HL-60 (cell line): Measurements from ENCODE around the gene BBOX1.

ENCODE experiments used
- DNase-seq, 2 experiments: peaks; one replicate each; pipeline ENCODE4 v3.0.0-alpha.2; 2010 to 2020; ENCODE audit warnings: low read depth in 1 of 2, low spot score in 1 of 2
- H3K27ac ChIP-seq: fragments of 250-450 bp; sonication (Bioruptor Pico); replicated peaks from 2 replicates; pipeline ENCODE4 v1.5.1; 2020; ENCODE audit warnings: mild to moderate bottlenecking, moderate library complexity
- H3K27me3 ChIP-seq: fragments of 250-450 bp; sonication (Bioruptor Pico); 2 replicates; pipeline ENCODE4 v1.5.1; 2021; ENCODE audit warnings: mild to moderate bottlenecking, moderate library complexity; ENCODE audit not compliant: insufficient read depth, poor library complexity, severe bottlenecking
- H3K4me3 ChIP-seq: replicated peaks from 2 replicates; pipeline ENCODE4 v1.5.1; 2011; ENCODE audit warnings: mild to moderate bottlenecking, control low read depth, low read length; ENCODE audit not compliant: insufficient read depth
- GABPA ChIP-seq: IDR thresholded peaks from 2 replicates; pipeline ENCODE4 v1.6.1; 2012; ENCODE audit warnings: low read depth
- POLR2AphosphoS5 ChIP-seq: IDR thresholded peaks from 2 replicates; pipeline ENCODE4 v1.6.1; 2012; ENCODE audit warnings: low read depth
- SPI1 ChIP-seq: IDR thresholded peaks from 2 replicates; pipeline ENCODE4 v1.6.1; 2012; ENCODE audit warnings: low read depth, mild to moderate bottlenecking, borderline replicate concordance
- TF ChIP-seq, protein P1 (sequence below): IDR thresholded peaks from one replicate; pipeline ENCODE4 v1.5.1; 2011; ENCODE audit warnings: low read length, control low read depth, inconsistent platforms; ENCODE audit not compliant: insufficient read depth
- TF ChIP-seq, protein P2 (sequence below): IDR thresholded peaks from 2 replicates; pipeline ENCODE4 v1.6.1; 2012; ENCODE audit warnings: low read depth; ENCODE audit not compliant: insufficient replicate concordance

The BBOX1 gene

DNA sequence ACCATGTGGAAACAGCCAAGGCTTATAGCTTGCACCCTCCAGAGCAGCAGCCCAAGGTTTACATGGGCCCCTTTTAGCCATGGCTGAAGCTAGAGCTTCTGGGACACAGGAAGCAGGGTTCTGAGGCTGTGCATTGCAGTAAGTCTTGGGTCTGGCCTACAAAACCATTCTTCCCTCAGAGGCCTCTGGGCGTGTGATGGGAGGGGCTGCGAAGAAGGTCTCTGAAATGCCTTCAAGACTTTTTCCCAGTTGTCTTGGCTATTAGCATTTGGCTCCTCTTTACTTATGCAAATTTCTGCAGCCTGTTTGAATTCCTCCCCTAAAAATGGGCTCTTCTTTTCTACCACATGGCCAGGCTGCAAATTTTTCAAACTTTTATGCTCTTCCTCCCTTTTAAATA lies 109.5 kb downstream of the BBOX1 start:
- H3K27me3 ChIP-seq = no peaks in the 10 kb centered on the region
- H3K27ac ChIP-seq = no peak overlapping the region
- no peak overlapping the region for H3K4me3 ChIP-seq
- no peak for TF ChIP-seq POLR2AphosphoS5
- no peak for TF ChIP-seq GABPA
- TF ChIP-seq, protein P1, sequence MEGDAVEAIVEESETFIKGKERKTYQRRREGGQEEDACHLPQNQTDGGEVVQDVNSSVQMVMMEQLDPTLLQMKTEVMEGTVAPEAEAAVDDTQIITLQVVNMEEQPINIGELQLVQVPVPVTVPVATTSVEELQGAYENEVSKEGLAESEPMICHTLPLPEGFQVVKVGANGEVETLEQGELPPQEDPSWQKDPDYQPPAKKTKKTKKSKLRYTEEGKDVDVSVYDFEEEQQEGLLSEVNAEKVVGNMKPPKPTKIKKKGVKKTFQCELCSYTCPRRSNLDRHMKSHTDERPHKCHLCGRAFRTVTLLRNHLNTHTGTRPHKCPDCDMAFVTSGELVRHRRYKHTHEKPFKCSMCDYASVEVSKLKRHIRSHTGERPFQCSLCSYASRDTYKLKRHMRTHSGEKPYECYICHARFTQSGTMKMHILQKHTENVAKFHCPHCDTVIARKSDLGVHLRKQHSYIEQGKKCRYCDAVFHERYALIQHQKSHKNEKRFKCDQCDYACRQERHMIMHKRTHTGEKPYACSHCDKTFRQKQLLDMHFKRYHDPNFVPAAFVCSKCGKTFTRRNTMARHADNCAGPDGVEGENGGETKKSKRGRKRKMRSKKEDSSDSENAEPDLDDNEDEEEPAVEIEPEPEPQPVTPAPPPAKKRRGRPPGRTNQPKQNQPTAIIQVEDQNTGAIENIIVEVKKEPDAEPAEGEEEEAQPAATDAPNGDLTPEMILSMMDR = no peak
- TF ChIP-seq, protein P2, sequence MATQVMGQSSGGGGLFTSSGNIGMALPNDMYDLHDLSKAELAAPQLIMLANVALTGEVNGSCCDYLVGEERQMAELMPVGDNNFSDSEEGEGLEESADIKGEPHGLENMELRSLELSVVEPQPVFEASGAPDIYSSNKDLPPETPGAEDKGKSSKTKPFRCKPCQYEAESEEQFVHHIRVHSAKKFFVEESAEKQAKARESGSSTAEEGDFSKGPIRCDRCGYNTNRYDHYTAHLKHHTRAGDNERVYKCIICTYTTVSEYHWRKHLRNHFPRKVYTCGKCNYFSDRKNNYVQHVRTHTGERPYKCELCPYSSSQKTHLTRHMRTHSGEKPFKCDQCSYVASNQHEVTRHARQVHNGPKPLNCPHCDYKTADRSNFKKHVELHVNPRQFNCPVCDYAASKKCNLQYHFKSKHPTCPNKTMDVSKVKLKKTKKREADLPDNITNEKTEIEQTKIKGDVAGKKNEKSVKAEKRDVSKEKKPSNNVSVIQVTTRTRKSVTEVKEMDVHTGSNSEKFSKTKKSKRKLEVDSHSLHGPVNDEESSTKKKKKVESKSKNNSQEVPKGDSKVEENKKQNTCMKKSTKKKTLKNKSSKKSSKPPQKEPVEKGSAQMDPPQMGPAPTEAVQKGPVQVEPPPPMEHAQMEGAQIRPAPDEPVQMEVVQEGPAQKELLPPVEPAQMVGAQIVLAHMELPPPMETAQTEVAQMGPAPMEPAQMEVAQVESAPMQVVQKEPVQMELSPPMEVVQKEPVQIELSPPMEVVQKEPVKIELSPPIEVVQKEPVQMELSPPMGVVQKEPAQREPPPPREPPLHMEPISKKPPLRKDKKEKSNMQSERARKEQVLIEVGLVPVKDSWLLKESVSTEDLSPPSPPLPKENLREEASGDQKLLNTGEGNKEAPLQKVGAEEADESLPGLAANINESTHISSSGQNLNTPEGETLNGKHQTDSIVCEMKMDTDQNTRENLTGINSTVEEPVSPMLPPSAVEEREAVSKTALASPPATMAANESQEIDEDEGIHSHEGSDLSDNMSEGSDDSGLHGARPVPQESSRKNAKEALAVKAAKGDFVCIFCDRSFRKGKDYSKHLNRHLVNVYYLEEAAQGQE = no peak
- TF ChIP-seq SPI1 = no peak
- DNase-seq = no peak

DNA sequence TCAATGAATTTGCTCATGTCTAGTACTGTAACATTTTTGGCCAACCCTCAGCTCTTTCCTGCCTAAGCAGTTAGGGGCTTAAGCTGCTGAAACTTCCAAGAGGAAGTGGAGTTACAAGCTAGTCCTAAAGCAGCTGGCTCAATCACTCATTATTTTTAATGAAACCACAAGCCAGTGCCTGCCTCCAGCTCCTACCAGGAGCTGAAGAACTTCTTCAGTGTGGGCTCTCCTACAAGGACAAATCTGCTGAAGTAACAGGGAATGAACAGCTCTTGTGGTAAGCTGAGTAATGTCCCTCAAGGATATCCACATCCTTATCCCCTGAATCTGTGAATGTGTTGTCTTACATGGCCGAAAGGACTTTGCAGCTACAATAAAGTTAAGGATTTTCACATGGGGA lies 112.5 kb downstream of the BBOX1 start:
- Histone ChIP-seq H3K4me3 (no peak overlapping the region), H3K27me3 (no peaks in the 10 kb centered on the region), H3K27ac (no peak overlapping the region)
- no peak for DNase-seq
- TF ChIP-seq, protein P1 = no peak
- TF ChIP-seq POLR2AphosphoS5 (no peak), SPI1 (no peak), GABPA (no peak)
- TF ChIP-seq, protein P2 = no peak

DNA sequence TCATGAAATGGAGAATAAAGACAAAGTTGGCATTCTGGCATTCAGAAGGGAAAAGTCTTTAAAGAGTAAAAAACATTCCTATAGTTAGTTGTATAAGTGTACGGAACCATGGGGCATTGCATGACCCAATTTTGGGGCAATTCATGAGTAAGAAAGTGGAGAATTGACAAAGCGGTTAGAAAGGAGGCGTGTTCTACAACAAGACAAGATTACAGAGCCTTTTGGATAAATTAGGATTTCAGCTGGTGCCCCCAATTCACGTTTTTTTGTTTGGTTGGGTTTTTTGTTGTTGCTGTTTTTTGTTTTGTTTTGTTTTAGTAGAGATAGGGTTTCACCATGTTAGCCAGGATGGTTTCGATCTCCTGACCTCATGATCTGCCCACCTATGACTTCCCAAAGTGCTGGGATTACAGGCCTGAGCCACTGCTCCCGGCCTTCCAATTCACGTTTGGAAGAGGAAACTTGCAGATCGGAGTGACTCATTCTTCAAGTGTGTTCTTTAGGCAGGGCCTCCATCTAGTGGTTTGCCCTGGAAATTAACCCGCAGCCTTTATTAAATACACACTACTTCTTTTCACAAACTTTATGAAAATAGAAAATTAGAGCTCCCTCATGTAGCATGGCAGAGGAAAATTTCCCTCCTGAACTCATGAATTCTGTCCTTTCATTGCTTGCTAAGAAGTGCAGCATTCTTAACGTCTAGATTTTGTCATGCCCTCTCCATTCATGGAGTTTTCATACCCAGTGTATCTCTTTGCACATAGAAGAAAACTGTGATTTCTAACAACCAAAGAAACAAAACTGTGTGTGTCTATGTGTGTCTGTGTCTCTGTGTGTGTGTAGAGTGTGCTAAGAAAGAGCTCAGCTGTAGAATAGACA lies 118.1 kb downstream of the BBOX1 start:
- peak; percentile 2 to 25 for DNase-seq
- H3K4me3 ChIP-seq = no peak overlapping the region
- TF ChIP-seq POLR2AphosphoS5 = no peak
- TF ChIP-seq, protein P1 = peak; percentile 63
- H3K27me3 ChIP-seq = no peaks in the 10 kb centered on the region
- H3K27ac ChIP-seq = no peak overlapping the region

DNA sequence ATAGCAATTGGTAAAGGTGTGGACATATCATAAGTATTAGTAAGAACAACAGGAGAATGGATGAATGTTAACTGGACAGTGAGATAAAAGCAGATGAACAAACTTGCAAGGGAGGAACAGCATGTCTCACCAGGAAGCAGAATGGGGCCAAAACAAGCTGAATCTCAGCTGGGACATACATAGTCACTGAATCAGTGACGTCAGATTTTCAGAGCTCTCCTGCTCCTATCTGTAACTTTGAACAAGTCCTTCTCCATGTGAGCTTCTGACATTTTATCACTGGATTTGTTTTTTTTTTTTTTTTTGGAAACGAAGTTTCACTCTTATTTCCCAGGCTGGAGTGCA lies 118.7 kb downstream of the BBOX1 start:
- no peak for DNase-seq
- Histone ChIP-seq H3K4me3 (no peak overlapping the region), H3K27me3 (no peaks in the 10 kb centered on the region), H3K27ac (no peak overlapping the region)
- TF ChIP-seq GABPA = no peak
- TF ChIP-seq, protein P1 = no peak
